HEK293 (cell line): ENCODE results near the gene EPB41L2.

Experiments used
- CTCF ChIP-seq: fragments of 450-650 bp; formaldehyde crosslinking; IDR thresholded peaks from 2 replicates; pipeline ENCODE4 v1.5.1; 2016; ENCODE audit warnings: missing biosample characterization, missing genetic modification characterization
- HIC1 ChIP-seq: fragments of 450-650 bp; formaldehyde crosslinking; IDR thresholded peaks from 2 replicates; pipeline ENCODE4 v1.5.1; 2016; ENCODE audit warnings: missing biosample characterization, missing genetic modification characterization
- HOXC10 ChIP-seq: sonication (generic); formaldehyde crosslinking; IDR thresholded peaks from 2 replicates; pipeline ENCODE4 v1.8.1; 2023; ENCODE audit warnings: mild to moderate bottlenecking, missing genetic modification reagents
- ZFP3 ChIP-seq: fragments of 450-650 bp; formaldehyde crosslinking; IDR thresholded peaks from 2 replicates; pipeline ENCODE4 v1.5.1; 2016; ENCODE audit warnings: low read depth, missing biosample characterization, missing genetic modification characterization
- ZNF112 ChIP-seq: fragments of 450-650 bp; formaldehyde crosslinking; IDR thresholded peaks from 2 replicates; pipeline ENCODE4 v1.5.0; 2017; ENCODE audit warnings: missing biosample characterization, missing genetic modification characterization
- ZNF274 ChIP-seq, 2 experiments: fragments of 200-500 bp in 1 of 2; fragments of 450-650 bp in 1 of 2; sonication (Bioruptor generic) in 1 of 2; formaldehyde crosslinking in 1 of 2; IDR thresholded peaks; 2 replicates each; pipeline versions ENCODE4 v1.5.1 to v1.6.1; 2014 to 2016; ENCODE audit warnings: borderline replicate concordance in 1 of 2, inconsistent platforms in 1 of 2, low read length in 1 of 2, missing biosample characterization in 1 of 2, missing genetic modification characterization in 1 of 2
- ZNF423 ChIP-seq: fragments of 450-650 bp; formaldehyde crosslinking; IDR thresholded peaks from 2 replicates; pipeline ENCODE4 v1.5.1; 2016; ENCODE audit warnings: missing biosample characterization, missing genetic modification characterization
- ZNF670 ChIP-seq: fragments of 450-650 bp; formaldehyde crosslinking; IDR thresholded peaks from 2 replicates; pipeline ENCODE4 v1.5.1; 2016; ENCODE audit warnings: missing biosample characterization, missing genetic modification characterization, low read depth
- ZNF837 ChIP-seq: fragments of 450-650 bp; formaldehyde crosslinking; IDR thresholded peaks from 2 replicates; pipeline ENCODE4 v1.5.1; 2016; ENCODE audit warnings: missing biosample characterization, missing genetic modification characterization

- TF ChIP-seq CTCF (tag by site-specific recombination) (no peak), ZNF670 (tag by site-specific recombination) (no peak), ZNF274 (IDR thresholded peaks at IDR 0.05; ENCODE audit: low read length) (no peak), ZNF274 (tag by site-specific recombination; IDR thresholded peaks at IDR 0.05; ENCODE audit: borderline replicate concordance) (no peak), HIC1 (tag by site-specific recombination) (no peak), ZFP3 (tag by site-specific recombination) (no peak), ZNF423 (tag by site-specific recombination) (no peak), ZNF112 (tag by site-specific recombination) (no peak), ZNF837 (tag by site-specific recombination) (no peak), HOXC10 (CRISPR knock-in tag) (no peak)
Observed at GRCh38 chr6:130888246-130888645, 174.8 kb downstream of the EPB41L2 start.
